ENCODE results near the gene ITGBL1. TPM values are rescaled to one million over a fixed set of nuclear protein-coding genes. Genes with fewer than 3 reads are reported as not detected.

Gene ITGBL1
- total RNA-seq, 2 experiments from 2014 or later = 0.05 TPM; not detected in 1

DNA sequence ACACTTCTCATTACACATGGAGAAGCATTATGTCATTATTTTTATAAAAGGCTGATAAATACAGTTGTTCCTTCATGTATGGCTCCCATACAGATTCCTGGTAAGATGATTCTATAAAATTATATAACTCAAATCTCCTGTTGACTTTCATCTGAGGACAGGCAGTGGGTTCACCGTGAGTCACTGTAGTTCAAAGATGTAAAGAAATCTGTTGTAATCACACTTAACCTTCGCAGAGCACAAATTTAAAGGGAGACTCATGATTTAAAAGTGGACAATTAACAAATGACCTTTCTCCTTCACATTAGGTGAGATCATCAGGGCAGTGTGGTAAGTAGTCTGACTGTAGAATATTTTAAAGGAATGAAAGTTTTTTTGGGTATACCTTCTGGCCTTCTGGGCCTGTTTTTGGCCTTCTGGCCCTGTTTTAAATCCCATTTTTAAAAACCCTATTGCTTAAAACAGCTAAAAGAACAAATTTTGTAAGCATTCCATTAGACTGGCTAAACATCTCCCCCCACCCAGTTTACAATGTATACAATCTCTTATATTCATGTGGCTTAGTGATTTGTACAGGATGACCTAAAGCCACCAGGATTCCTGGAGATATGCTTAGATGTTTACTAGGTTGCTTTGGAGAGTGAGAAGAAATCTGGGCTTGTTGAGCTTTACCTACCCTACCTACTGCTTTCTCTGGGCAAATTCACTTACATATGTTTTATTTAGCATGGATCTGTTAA lies 171.2 kb downstream of the ITGBL1 start:
- H3K36me3 Mint-ChIP-seq = no peaks in the 10 kb centered on the region
- ATAC-seq (no peak), DNase-seq (no peak)
- H3K27ac Mint-ChIP-seq = peak overlapping the region; percentile 81
- H3K27me3 Mint-ChIP-seq = no peaks in the 10 kb centered on the region
- H3K4me3 Mint-ChIP-seq = peak overlapping the region; percentile 17
- CTCF ChIA-PET = interaction anchor here (1.4 kb wide), 1 partner anchor 12 kb away, joined by 3 read pairs; no protein-coding TSS in a partner anchor
- H3K4me1 Mint-ChIP-seq = peaks cover 51% of the 10 kb centered on the region
- H3K9me3 Mint-ChIP-seq (ENCODE audit: low read depth) = no peaks in the 10 kb centered on the region

DNA sequence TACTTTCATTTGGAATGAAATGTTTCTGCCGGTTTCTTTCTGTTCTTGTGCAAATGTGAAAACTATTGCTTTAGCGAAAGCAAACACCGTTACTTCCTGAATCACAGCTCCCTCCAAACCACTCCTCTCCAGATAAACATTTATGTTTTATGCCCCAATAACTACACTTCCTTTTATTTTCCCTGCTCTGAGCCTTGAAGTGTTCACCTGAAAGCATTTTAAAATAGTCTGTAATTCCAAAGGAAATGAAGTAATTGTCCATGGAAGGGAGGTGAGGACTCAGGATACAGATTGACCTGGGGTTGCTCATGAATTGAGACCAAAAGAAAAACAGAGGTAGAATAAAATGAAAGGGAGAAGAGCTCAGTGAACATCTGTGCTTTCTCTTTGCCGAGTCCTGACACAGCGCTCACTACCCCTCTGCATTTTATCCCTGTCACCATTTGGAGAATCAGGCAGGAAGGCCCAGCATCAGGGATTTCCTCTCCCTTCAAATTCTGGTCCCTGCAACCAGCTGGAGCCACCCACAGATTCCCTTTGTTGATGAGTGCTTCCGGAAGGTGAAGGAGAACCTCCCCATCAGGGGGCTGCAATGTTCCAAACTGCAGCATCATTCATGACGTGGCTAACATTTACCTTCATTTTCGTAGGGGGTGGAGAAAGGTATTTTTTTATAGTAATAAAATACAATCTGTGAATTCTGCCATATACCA lies 171.9 kb downstream of the ITGBL1 start:
- CTCF ChIA-PET = interaction anchor here (1.4 kb wide), 1 partner anchor 11 kb away, joined by 3 read pairs; no protein-coding TSS in a partner anchor
- Mint-ChIP-seq H3K27ac (peak overlapping the region; percentile 81), H3K4me3 (peak overlapping the region; percentile 17), H3K9me3 (ENCODE audit: low read depth) (no peaks in the 10 kb centered on the region), H3K4me1 (peaks cover 47% of the 10 kb centered on the region), H3K27me3 (no peaks in the 10 kb centered on the region), H3K36me3 (peaks cover 2% of the 10 kb centered on the region)
- ATAC-seq (no peak), DNase-seq (no peak)

DNA sequence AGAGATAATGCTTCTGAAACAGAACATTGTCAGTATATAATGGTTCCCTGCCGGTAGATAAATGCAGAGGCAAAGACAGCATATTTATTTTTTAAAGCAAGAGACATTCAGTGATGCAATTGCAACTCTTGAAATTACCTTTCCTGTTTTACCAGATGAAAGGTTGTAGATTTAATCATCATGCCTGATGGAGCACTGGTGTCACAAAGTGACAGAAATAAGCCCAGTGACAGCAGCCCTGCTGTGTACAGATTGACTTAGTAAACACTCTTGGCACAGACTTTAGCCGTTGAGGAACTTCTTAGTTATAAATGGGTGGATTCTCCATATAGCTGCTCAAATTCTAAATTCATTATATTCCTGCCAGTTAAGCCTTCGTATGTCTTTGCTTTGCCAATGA lies 172.5 kb downstream of the ITGBL1 start:
- Mint-ChIP-seq H3K4me3 (no peak overlapping the region), H3K4me1 (peaks cover 47% of the 10 kb centered on the region), H3K27ac (peak overlapping the region; percentile 81), H3K36me3 (peaks cover 2% of the 10 kb centered on the region), H3K27me3 (no peaks in the 10 kb centered on the region), H3K9me3 (ENCODE audit: low read depth) (no peaks in the 10 kb centered on the region)
- CTCF ChIA-PET = no interaction called here
- DNase-seq = peak; percentile 46
- peak; percentile 27 for ATAC-seq

DNA sequence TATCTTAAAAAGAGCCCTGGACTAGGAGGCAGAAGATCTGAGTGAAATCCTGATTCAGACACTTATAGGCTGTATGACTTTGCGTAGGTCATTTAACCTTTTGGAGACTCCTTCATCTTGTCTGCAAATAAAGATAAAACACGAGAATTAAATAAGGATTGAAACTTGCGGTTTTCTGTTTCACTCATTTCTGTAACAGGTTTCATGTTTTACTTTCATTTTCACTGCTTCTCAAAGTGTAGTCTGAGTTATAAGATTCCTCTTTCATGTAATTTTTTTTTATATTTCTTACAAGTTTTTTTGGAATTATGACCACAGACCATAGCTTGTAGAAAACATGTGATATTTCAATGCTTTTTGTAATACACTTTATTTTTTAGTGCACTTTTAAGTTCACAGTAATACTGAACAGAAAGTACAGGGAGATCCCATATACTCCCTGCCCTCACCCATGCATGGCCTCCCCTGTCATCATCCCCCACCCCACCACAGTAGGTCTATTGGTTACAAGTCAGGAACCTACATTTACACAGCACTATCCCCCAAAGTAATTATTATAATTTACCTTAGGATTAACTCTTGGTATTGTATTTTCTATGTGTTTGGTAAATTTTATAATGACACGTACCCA lies 174.6 kb downstream of the ITGBL1 start:
- H3K4me3 Mint-ChIP-seq = peak overlapping the region; percentile 47
- DNase-seq (peak; percentile 68), ATAC-seq (peak; percentile 90)
- peaks cover 2% of the 10 kb centered on the region for H3K36me3 Mint-ChIP-seq
- peaks cover 7% of the 10 kb centered on the region for H3K27me3 Mint-ChIP-seq
- H3K27ac Mint-ChIP-seq = peak overlapping the region; percentile 85
- H3K9me3 Mint-ChIP-seq (ENCODE audit: low read depth) = no peaks in the 10 kb centered on the region
- peaks cover 42% of the 10 kb centered on the region for H3K4me1 Mint-ChIP-seq
- CTCF ChIA-PET = no interaction called here

DNA sequence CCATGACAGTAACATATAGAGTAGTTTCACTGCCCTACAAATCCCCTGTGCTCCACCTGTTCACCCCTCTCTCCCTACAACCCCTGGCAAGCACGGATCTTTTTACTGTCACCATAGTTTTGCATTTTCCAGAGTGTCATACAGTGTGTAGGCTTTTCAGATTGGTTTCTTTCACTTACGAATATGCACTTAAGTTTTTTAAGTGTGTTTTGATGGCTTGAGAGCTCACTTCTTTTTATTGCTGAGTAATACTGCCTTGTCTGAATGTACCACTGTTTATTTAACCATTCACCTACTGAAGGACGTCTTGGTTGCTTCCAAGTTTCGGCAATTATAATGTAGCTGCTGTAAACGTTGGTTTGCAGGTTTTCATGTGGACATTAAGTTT lies 175.1 kb downstream of the ITGBL1 start:
- Mint-ChIP-seq H3K4me3 (peak overlapping the region; percentile 47), H3K9me3 (ENCODE audit: low read depth) (no peaks in the 10 kb centered on the region), H3K27ac (peak overlapping the region; percentile 85), H3K27me3 (peaks cover 7% of the 10 kb centered on the region), H3K4me1 (peaks cover 42% of the 10 kb centered on the region), H3K36me3 (peaks cover 2% of the 10 kb centered on the region)
- DNase-seq (no peak), ATAC-seq (peak; percentile 37)
- CTCF ChIA-PET = no interaction called here

DNA sequence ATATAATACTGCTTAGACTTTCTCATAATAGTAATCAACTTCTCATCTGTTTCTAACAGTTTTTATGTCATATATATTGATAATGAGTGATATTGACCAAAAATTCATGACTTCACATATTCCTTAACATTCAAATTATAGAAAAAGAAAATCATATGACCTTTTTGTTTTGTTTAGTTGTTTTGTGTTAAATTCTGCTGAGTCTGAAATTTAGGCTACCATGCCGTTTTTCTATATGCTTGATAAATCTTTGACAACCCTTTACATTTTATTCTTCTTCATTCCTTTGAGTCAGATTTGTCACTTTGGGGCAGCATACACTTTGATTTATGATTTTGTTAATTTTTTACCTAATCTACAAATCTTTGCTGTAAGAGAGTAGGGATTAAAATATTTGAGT lies 176.4 kb downstream of the ITGBL1 start:
- H3K9me3 Mint-ChIP-seq (ENCODE audit: low read depth) = no peaks in the 10 kb centered on the region
- H3K27ac Mint-ChIP-seq = no peak overlapping the region
- CTCF ChIA-PET = no interaction called here
- H3K4me3 Mint-ChIP-seq = no peak overlapping the region
- DNase-seq = no peak
- ATAC-seq = no peak
- H3K4me1 Mint-ChIP-seq = peaks cover 34% of the 10 kb centered on the region
- peaks cover 2% of the 10 kb centered on the region for H3K36me3 Mint-ChIP-seq
- H3K27me3 Mint-ChIP-seq = peaks cover 17% of the 10 kb centered on the region

DNA sequence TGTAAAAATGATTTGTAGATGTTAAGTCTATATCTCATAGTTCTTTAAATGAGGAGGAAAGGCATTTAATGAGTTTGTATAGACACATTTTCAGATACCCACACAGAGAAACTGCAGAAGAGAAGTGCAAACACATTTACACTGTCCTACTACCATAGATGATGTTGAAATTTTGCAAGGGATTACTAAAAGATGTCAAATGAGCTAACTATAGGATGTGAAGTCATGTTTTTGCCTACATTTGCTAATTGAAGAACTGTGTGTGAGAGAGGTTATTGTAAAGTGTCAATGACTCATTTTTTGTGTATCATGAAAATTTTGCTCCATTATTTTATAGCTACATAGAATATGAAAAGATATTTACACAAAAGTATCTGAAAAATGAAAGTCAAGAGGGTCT lies 178.9 kb downstream of the ITGBL1 start:
- H3K9me3 Mint-ChIP-seq (ENCODE audit: low read depth) = no peaks in the 10 kb centered on the region
- peaks cover 2% of the 10 kb centered on the region for H3K36me3 Mint-ChIP-seq
- peaks cover 17% of the 10 kb centered on the region for H3K27me3 Mint-ChIP-seq
- ATAC-seq = no peak
- H3K4me3 Mint-ChIP-seq = no peak overlapping the region
- CTCF ChIA-PET = no interaction called here
- no peak overlapping the region for H3K27ac Mint-ChIP-seq
- H3K4me1 Mint-ChIP-seq = peaks cover 13% of the 10 kb centered on the region
- no peak for DNase-seq

DNA sequence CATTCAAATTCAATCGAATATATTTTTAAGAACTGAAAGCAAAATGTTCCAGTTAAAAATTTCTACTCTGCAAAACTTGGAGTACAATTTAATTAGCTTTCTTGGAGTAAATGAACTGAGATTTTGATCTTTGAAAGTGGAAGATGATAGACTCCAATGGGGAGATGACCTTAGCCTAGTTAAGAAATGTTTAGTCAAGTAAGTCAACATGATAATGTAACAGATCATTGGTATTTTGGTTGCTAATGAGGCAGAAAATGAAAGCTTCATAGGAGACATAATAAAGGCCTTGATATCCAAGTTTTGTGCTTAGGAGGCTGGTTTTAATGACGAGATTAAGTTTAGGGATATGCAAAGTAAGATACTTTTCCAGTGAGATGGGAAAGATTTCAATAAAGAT lies 181.7 kb downstream of the ITGBL1 start:
- no peak for ATAC-seq
- Mint-ChIP-seq H3K4me1 (no peaks in the 10 kb centered on the region), H3K4me3 (no peak overlapping the region), H3K27me3 (peaks cover 17% of the 10 kb centered on the region), H3K9me3 (ENCODE audit: low read depth) (no peaks in the 10 kb centered on the region), H3K27ac (no peak overlapping the region), H3K36me3 (no peaks in the 10 kb centered on the region)
- DNase-seq = no peak
- CTCF ChIA-PET = no interaction called here

DNA sequence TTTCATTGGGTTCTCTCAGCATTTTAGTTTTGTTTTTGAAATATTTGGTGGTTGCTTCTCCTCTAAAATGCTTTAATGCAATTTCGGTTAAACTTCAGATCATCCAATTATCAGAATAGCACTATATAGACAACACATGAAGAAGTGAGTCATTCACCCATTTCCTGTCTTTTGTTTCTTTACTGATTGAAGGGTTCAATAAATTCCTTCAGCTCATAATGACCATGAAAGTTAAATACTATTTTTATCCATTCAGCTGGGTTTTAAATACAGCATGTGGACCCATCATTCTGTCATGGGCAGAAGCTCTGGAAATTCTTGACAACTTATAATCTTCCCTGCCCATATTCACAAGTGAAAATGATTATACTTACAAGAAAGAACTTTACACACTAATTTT lies 187.2 kb downstream of the ITGBL1 start:
- Mint-ChIP-seq H3K36me3 (no peaks in the 10 kb centered on the region), H3K9me3 (ENCODE audit: low read depth) (no peaks in the 10 kb centered on the region), H3K4me1 (peaks cover 2% of the 10 kb centered on the region), H3K27ac (no peak overlapping the region), H3K27me3 (no peaks in the 10 kb centered on the region), H3K4me3 (no peak overlapping the region)
- DNase-seq (no peak), ATAC-seq (no peak)
- CTCF ChIA-PET = no interaction called here

DNA sequence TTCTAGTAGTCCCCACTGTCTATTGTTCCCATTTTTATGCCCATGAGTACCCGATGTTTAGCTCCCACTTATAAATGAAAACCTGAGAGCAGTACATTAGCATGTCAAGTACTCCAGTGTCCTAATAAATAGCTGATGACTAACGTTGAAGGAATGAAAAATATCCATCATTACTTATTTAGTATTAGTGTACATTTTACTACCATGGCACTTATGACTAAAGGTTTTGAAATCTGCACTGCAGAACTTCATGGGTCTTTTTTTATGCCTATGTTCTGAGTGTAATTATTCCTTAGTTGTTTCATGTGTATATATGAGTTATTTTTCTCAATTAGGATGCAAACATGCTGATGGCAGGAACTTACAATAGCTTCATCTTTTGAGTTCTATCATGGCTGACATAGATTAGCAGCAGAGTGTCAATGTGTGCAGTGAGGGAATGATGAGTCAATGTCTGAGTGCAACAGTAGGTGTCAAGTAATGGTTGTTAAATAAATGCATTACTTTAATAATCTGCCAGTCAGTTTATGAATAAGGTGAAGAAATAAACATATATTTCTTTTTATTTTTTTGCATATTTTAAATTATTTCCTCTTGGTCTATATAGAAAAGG lies 188.4 kb downstream of the ITGBL1 start:
- no peak for DNase-seq
- Mint-ChIP-seq H3K27me3 (no peaks in the 10 kb centered on the region), H3K9me3 (ENCODE audit: low read depth) (no peaks in the 10 kb centered on the region), H3K4me1 (peaks cover 2% of the 10 kb centered on the region), H3K36me3 (no peaks in the 10 kb centered on the region), H3K4me3 (no peak overlapping the region), H3K27ac (no peak overlapping the region)
- ATAC-seq = no peak
- CTCF ChIA-PET = interaction anchor here (1.0 kb wide), 1 partner anchor 117 kb away, joined by 3 read pairs; no protein-coding TSS in a partner anchor

DNA sequence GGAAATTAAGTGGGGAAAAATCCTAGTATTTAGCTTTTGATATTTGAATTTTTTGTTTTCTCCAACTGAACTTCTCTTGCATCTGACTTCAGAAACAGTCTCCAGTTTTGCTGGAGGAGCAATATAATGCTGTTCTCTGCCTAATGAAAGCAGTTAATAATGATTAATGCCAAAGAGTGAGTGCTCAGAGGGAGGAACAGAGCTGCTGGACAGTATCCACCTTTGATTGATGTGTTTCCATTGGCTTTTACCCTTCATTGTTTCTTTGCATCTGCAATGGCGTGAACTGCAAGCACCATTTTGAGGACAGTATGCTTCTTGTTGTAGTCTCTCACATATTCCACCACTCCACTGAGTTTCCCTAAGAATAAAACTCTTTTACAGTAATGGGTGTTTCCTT lies 193.4 kb downstream of the ITGBL1 start:
- CTCF ChIA-PET = no interaction called here
- Mint-ChIP-seq H3K27ac (no peak overlapping the region), H3K4me1 (peaks cover 1% of the 10 kb centered on the region), H3K4me3 (no peak overlapping the region), H3K27me3 (peaks cover 7% of the 10 kb centered on the region), H3K9me3 (ENCODE audit: low read depth) (no peaks in the 10 kb centered on the region), H3K36me3 (no peaks in the 10 kb centered on the region)
- DNase-seq (no peak), ATAC-seq (no peak)

DNA sequence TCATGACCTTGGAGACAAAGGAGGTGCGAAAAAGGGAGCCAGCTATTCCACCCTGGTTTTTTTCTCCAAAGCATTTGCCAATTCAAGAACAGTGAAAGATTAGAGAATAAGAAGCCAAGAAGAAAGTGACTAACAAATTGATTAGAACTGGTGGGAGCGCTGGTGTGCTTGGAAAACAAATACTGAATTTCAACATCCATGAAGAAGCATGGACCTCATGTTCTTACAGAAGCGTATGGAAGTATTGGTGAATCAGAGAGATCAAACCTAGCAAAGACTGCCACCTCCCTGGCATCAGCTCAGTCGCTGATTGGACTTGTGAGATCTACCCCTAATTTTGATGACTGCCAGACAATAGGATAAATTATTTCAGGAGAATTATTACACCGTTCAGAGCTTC lies 195.3 kb downstream of the ITGBL1 start:
- peaks cover 7% of the 10 kb centered on the region for H3K27me3 Mint-ChIP-seq

DNA sequence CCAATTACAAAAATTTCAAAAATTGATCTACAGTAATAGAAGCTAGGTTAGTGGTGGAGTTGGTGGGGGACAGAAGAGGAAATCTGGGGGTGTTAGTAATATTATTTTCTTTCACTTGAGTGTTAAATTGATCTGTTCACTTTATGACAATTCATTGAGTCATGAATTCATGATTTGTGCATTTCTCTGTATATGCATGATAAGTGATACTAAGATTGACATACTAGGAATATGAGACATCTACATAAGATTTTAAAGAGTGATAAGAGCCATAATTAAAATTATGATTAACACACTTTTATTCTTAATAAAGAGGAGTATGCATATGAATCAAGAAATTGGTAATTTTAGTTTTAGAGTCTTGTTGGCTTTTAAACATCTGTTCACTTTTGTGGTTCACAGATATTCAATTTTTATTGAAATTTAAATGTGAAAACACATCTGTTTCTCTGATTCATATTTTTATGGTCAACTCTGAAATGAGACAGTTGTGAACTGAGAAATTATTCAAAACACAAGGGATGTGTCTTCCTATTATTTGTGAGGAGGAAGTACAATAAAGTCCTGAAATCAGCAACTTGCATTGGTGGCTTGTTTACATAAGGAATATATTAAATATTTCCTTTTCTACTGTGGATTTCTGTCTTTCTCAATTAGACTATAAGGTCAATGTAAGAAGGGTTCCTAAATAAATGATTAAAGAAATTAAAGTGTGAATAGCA lies 196.5 kb downstream of the ITGBL1 start:
- H3K4me1 Mint-ChIP-seq = peaks cover 1% of the 10 kb centered on the region
- peaks cover 8% of the 10 kb centered on the region for H3K27me3 Mint-ChIP-seq
- H3K4me3 Mint-ChIP-seq = no peak overlapping the region
- CTCF ChIA-PET = no interaction called here
- ATAC-seq (no peak), DNase-seq (no peak)
- no peaks in the 10 kb centered on the region for H3K36me3 Mint-ChIP-seq
- no peak overlapping the region for H3K27ac Mint-ChIP-seq
- no peaks in the 10 kb centered on the region for H3K9me3 Mint-ChIP-seq (ENCODE audit: low read depth)

More for the DNA sequence above, 195.3 kb downstream of the ITGBL1 start:
- Mint-ChIP-seq H3K36me3 (no peaks in the 10 kb centered on the region), H3K4me3 (no peak overlapping the region), H3K4me1 (peaks cover 1% of the 10 kb centered on the region), H3K9me3 (ENCODE audit: low read depth) (no peaks in the 10 kb centered on the region), H3K27ac (no peak overlapping the region)
- ATAC-seq = no peak
- DNase-seq = no peak
- CTCF ChIA-PET = no interaction called here

All from activated CD8-positive, alpha-beta memory T cell treated with anti-CD3 and anti-CD28 coated beads, Interleukin-2, amount 10 ng/mL, durations not matched to agents 7 days and 5 days (primary cell).